GM12873 (cell line): ENCODE data around the gene TRMT44.

Source experiments
- TF ChIP-seq, protein P1 (sequence below): IDR thresholded peaks from 2 replicates; pipeline ENCODE4 v1.5.1; 2012; ENCODE audit warnings: low read depth, mild to moderate bottlenecking, moderate library complexity, low read length, control low read depth; ENCODE audit not compliant: insufficient read depth; ENCODE audit errors: missing control alignments

The TRMT44 gene

DNA sequence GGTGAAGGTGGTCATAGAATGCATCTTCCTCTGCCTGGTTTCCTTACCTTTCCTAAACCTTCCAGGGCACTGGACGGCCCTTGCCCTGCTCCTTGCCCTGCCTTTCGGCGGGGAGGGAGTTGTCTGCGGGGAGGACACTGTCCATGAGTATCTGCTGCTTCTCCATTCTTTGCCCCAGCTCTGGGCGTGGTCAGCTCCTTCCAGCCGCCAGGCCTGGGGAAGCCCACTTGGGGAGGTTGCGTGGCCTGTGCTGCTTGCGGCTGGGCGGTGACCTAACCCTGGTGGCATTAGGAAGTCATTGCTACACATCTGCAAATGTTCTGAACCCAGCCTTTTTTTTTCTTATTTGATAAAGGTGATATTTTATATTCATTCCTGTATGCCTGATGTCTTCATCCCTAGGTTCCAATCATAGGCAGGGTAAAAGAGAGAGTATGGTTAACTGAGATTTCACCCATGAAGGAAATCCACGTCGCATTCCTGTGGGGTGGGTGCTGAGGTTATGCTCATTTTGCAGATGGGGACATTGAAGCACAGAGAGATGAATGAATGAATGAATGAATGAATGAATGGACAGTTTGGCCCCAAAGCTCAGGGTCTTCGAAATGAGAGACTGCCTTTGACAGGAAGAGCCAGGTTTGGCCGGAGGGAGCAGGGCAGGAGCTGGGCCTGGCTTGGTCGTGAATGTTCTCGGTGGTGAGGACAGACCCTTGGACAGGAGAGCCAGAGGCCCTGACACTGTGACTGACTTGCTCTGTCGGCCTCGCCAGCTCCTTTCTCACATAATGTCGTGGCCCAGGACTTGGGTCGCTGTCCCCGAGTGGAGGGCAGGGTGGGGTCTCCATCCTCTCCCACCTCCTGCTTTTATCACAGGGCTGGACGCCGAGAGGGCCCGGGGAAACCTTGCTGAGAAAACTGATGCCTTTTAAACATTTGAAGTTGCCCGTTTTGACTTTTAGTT is 81.9 kb downstream of the TRMT44 start:
- TF ChIP-seq, protein P1, sequence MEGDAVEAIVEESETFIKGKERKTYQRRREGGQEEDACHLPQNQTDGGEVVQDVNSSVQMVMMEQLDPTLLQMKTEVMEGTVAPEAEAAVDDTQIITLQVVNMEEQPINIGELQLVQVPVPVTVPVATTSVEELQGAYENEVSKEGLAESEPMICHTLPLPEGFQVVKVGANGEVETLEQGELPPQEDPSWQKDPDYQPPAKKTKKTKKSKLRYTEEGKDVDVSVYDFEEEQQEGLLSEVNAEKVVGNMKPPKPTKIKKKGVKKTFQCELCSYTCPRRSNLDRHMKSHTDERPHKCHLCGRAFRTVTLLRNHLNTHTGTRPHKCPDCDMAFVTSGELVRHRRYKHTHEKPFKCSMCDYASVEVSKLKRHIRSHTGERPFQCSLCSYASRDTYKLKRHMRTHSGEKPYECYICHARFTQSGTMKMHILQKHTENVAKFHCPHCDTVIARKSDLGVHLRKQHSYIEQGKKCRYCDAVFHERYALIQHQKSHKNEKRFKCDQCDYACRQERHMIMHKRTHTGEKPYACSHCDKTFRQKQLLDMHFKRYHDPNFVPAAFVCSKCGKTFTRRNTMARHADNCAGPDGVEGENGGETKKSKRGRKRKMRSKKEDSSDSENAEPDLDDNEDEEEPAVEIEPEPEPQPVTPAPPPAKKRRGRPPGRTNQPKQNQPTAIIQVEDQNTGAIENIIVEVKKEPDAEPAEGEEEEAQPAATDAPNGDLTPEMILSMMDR, result no peak

DNA sequence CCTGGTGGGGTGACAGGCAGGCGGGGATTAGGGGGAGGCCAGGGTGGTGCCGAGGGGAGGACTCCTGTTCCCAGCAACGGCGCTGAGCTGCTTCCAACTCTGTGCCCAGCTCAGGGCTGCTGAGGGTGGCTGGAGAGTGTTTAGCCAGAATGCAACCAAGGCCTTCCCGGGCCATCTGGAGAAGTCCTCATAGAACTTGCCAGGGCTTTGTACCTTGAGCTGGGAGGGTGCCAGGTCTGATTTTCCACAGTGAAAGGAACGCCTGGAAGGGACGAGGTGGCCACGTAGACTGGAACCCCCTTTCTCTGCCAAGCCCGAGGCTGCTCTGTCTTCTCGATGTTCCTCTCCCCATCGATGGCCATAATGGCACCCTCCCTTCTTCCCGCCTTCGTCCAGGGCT is 82.6 kb downstream of the TRMT44 start:
- TF ChIP-seq, protein P1, result no peak

DNA sequence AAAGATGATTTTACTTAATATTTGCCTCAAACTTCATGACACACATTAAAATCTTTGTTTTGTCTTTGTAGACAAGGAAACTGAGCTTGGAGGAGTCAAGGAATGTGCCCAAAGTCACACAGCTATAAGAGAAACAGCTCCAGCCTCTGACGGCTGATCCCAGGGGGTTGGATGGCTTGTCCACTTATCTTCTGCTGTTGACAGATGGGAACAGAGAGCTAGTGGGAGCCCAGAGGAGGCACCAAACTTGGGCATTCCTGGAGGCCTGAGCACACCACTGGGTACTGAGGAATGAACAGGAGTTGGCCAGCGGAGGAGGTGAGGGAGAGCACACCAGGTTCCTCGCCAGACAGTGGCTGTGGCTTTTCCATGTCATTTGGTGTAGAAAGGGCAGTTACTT is 83.2 kb downstream of the TRMT44 start:
- TF ChIP-seq, protein P1, result no peak

DNA sequence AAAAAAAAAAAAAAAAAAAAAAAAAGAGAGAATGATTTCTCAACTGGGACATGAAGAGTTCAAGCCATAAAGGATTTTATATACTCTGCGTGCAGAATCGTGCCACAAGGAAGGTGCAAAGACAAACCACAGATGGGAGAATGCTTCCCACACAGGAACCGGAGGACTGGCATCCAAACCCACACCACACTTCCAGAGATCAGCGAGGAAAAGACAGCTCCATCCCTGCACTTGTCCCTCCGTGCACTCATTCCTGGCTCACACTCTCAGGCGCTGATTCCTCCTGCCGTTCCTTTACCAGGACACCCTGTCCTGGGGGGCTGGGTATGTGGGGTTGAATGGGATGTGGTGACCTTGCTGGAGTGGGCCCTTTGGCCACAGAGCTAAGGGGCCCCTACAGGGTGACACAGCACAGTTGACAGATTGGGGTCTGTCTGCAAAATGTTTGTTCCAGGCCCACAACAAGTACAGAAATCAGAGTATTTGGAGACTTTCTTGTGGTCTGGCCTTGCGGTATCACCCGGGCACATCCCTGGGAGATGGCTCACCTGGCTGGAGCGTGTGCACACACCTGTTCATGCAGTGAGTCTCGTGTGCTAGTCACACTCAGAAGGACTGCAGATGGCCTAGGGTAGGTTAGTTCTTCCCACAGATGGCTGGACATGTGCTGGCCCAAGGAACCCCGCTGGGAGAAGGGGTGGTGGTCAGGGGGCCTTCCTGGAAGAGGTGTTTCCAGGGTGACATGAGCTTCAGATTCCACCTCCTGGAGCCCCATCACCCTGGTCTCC is 84.2 kb downstream of the TRMT44 start:
- TF ChIP-seq, protein P1, result no peak

DNA sequence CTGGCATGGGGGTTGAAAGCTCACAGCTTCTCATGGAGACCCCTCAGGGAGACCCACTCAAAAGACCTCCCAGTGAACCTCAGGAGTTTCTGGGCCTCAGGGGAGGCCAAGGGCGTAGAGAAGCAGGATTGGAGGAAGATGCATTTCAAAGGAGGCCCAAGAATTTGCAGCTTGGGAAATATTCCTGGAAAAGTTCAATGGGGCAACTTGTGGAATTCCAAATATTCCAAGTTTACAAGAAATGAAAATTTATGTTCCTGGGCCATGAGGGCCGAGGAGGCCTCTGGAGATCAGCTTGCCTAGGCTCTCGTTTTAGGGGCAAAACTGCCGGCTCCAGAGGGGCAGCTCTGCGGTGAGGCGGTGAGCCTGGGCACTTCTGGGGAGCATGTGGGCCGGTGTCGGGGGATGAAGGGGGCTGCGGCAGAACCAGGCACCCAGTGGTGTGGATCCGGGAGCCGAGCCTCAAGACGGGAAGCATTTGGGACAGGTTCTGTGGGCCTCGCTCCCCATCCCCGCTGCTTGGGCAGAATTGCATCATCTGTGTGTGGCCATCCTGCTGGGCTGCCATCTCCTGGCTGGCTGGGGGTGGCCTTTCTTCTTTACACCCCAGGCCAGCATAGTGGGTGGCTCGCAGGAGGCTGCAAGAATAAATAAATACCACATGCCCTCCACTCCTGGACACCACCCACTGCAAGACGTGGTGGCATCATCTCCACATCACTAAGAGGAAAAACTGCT is 85.0 kb downstream of the TRMT44 start:
- TF ChIP-seq, protein P1, result no peak
